Measurements from ENCODE around the gene S100PBP. TPM values are rescaled to one million over a fixed set of nuclear protein-coding genes. Genes with fewer than 3 reads are reported as not detected.

Gene S100PBP
- total and polyA plus RNA-seq, 2 donors (not counting 3 experiments of a cell fraction or from before 2014, with no cell fraction given), result 15.4 to 38.6 TPM

DNA sequence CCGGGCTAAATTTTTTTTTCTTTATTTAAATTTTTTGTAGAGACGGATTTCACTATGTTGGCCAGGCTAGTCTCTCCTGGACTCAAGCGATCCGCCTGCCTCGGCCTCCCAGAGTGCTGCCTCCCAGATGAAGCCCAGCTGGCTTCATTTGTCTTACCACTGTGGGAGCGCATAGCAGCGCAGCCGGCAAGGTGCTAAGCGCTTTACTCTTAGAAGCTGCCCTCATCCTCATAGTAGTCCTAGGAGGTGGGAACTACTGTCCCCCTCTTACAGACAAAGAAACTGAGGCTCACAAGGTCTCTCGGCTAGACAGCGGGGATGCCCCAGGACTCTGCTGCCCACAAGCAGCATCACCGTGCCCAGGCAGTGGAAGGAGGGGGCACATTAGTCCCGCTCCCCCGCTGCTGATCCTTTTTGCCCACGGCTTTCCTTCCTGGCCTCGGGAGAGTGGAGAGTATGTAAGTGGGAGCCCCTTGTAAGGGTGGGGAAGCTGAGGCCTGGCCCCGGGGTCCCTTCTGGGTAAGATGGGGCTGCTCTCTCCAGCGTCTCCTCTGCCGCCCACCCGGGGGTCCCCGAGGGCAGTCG, 83.0 kb downstream of the S100PBP start:
- H3K27me3 ChIP-seq (ENCODE audit: control insufficient read depth in 2 of 2, insufficient read depth in 2 of 2, low read length in 2 of 2), result peaks cover 0 to 3% of the 10 kb centered on the region in 2 experiments
- no peak overlapping the region for H3K27ac ChIP-seq (ENCODE audit: insufficient read depth, low read depth, low read length)
- H3K9me1 ChIP-seq (replicated peaks; ENCODE audit: control insufficient read depth, extremely low read depth, insufficient read depth, low read length), result no peaks in the 10 kb centered on the region
- no peaks in the 10 kb centered on the region for H4K20me1 ChIP-seq (replicated peaks; ENCODE audit: control insufficient read depth, extremely low read depth, insufficient read depth, low read length)
- no peaks in the 10 kb centered on the region for H3K79me2 ChIP-seq (ENCODE audit: control insufficient read depth, insufficient read depth, low read length)
- H3K36me3 ChIP-seq (ENCODE audit: control insufficient read depth in 2 of 2, extremely low read depth in 1 of 2, insufficient read depth in 2 of 2, low read length in 2 of 2), result no peaks in the 10 kb centered on the region
- intact Hi-C loops (cut with micrococcal nuclease), result no loop called here
- TF ChIP-seq EZH2 (IDR thresholded peaks at IDR 0.05; ENCODE audit: borderline replicate concordance, low read depth, low read length, severe bottlenecking) (peak; percentile 34), POLR2A (IDR thresholded peaks at IDR 0.05; ENCODE audit: low read depth, low read length) (no peak)
- peak overlapping the region; percentile 50 for H3K4me2 ChIP-seq (ENCODE audit: insufficient read depth, low read length)
- POLR2A ChIA-PET, result no interaction called here
- H3K9me3 ChIP-seq (replicated peaks; ENCODE audit: control insufficient read depth, insufficient read depth, low read length), result no peaks in the 10 kb centered on the region
- DNase-seq (ENCODE audit: low read depth, low spot score), result no peak
- BruUV-seq (replicated peaks), result no TSS peak
- H3K4me3 ChIP-seq (replicated peaks in 1 of 3; ENCODE audit: insufficient read depth in 1 of 3, low read depth in 1 of 3, low read length in 3 of 3), result peak overlapping the region; percentile 28 to 43 (median 32)
- CTCF ChIA-PET, result no interaction called here
- no peak for FAIRE-seq
- H3K4me1 ChIP-seq (ENCODE audit: control insufficient read depth, extremely low read depth, insufficient read depth, low read length), result peaks cover 13% of the 10 kb centered on the region
- H3K9ac ChIP-seq (replicated peaks; ENCODE audit: extremely low read depth, insufficient read depth, low read length), result no peak overlapping the region
- dilution Hi-C loops (cut with MboI; ENCODE audit: extremely low pct_ligation_motif_present, low sequenced_read_pairs), result no loop called here
- H2AFZ ChIP-seq (ENCODE audit: low read depth, low read length), result peak overlapping the region; percentile 77

GRCh38 chr1:32900956-32901822, 83.7 kb downstream of the S100PBP start, which contains the start of gene TMEM54:
Gene TMEM54, minus strand, starts transcription at chr1:32901389. Its CDS starts 151 bp downstream, at chr1:32901238.
- intact Hi-C loops (cut with micrococcal nuclease), result no loop called here
- H3K27me3 ChIP-seq (ENCODE audit: control insufficient read depth in 2 of 2, insufficient read depth in 2 of 2, low read length in 2 of 2), result peaks cover 0 to 3% of the 10 kb centered on the region in 2 experiments
- H3K27ac ChIP-seq (ENCODE audit: insufficient read depth, low read depth, low read length), result no peak within 1 kb of the TSS
- peak within 1 kb of the TSS; percentile 31 for H3K9ac ChIP-seq (replicated peaks; ENCODE audit: extremely low read depth, insufficient read depth, low read length)
- no peaks in the 10 kb centered on the region for H3K36me3 ChIP-seq (ENCODE audit: control insufficient read depth in 2 of 2, extremely low read depth in 1 of 2, insufficient read depth in 2 of 2, low read length in 2 of 2)
- ChIA-PET CTCF (interaction anchor here (1.1 kb wide), 1 partner anchor 10 kb away, joined by 4 read pairs; no protein-coding TSS in a partner anchor), POLR2A (no interaction called here)
- no peaks in the 10 kb centered on the region for H3K9me1 ChIP-seq (replicated peaks; ENCODE audit: control insufficient read depth, extremely low read depth, insufficient read depth, low read length)
- peak within 1 kb of the TSS; percentile 98 for H2AFZ ChIP-seq (ENCODE audit: low read depth, low read length)
- H3K4me1 ChIP-seq (ENCODE audit: control insufficient read depth, extremely low read depth, insufficient read depth, low read length), result peaks cover 13% of the 10 kb centered on the region
- H4K20me1 ChIP-seq (replicated peaks; ENCODE audit: control insufficient read depth, extremely low read depth, insufficient read depth, low read length), result no peaks in the 10 kb centered on the region
- DNase-seq (ENCODE audit: low read depth, low spot score) (no peak), FAIRE-seq (no peak)
- dilution Hi-C loops (cut with MboI; ENCODE audit: extremely low pct_ligation_motif_present, low sequenced_read_pairs), result no loop called here
- TF ChIP-seq FOS (IDR thresholded peaks at IDR 0.05; ENCODE audit: borderline replicate concordance, insufficient read depth, low read length), result no peak
- no peak for TF ChIP-seq MYC (IDR thresholded peaks at IDR 0.05; ENCODE audit: low read depth, low read length)
- no peak for TF ChIP-seq JUN (IDR thresholded peaks at IDR 0.05; ENCODE audit: borderline replicate concordance, insufficient read depth, insufficient read length, low read depth)
- peak in 1 of 2 donors; percentile 6 for TF ChIP-seq CTCF (IDR thresholded peaks at IDR 0.05; ENCODE audit: extremely low read depth in 1 of 2, insufficient read depth in 1 of 2, low read depth in 1 of 2, low read length in 2 of 2)
- peak; percentile 32 for TF ChIP-seq POLR2A (IDR thresholded peaks at IDR 0.05; ENCODE audit: low read depth, low read length)
- peak; percentile 13 for TF ChIP-seq EZH2 (IDR thresholded peaks at IDR 0.05; ENCODE audit: borderline replicate concordance, low read depth, low read length, severe bottlenecking)
- H3K79me2 ChIP-seq (ENCODE audit: control insufficient read depth, insufficient read depth, low read length), result no peaks in the 10 kb centered on the region
- H3K9me3 ChIP-seq (replicated peaks; ENCODE audit: control insufficient read depth, insufficient read depth, low read length), result no peaks in the 10 kb centered on the region
- peak within 1 kb of the TSS; percentile 87 for H3K4me2 ChIP-seq (ENCODE audit: insufficient read depth, low read length)
- H3K4me3 ChIP-seq (replicated peaks in 1 of 3; ENCODE audit: insufficient read depth in 1 of 3, low read depth in 1 of 3, low read length in 3 of 3), result peak within 1 kb of the TSS; percentile 43 to 62 (median 50)
- BruUV-seq (replicated peaks), result TSS peak; percentile 9
